Measurements from ENCODE around the gene DBN1. TPM values are rescaled to one million over a fixed set of nuclear protein-coding genes. Genes with fewer than 3 reads are reported as not detected.

Gene DBN1
- total and polyA plus RNA-seq, 9 of the 15 experiments (the other 6 are each of a cell fraction or from before 2014, with no cell fraction given) = 0.25 to 87.2 (median 27.9) TPM

DNA sequence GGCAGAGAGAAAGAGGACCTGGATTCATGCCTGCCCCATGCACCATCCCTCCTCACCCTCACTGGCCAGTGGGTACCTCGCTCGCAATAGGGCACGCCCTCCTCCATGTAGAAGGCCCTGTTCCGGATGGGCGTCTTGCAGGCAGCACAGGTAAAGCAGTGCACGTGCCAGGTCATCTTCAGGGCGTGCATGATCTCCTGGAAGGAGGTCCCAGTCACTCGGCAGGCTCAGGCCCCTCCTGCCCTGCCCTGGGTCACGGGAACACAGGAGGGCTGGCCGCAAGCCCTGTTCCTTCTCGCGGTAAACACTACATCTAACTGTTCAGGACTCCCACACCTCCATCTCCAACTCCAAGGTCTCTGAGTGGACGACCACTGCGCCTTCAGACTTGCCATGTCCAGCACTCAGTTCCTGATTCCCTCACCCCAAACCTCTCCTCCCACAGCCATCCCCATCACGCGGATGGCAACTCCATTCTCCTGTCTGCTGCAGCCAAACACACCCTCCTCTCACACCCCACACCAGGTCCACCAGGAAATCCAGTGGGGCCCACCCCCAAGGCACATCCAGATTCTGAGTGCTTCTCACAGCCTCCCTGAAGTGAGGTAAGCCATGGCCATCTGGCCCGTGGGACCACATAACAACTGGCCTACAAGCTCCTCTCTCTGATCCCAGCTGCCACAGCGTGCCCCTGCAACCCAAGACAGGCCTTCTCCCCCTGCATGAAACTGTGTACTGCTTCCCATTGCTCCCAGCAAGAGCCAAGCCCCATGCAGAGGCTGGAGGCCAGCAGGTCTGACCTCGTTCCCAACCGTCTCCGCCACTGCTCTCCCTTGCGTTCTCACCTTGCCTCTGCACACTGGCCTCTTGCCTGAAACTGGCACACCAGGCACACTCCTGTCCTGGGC is 10.8 kb upstream of the DBN1 start (continued):
- TF ChIP-seq MYNN (IDR thresholded peaks at IDR 0.05) = peak; percentile 9
- TF ChIP-seq MYNN (CRISPR knock-in tag; IDR thresholded peaks at IDR 0.05) = no peak

DNA sequence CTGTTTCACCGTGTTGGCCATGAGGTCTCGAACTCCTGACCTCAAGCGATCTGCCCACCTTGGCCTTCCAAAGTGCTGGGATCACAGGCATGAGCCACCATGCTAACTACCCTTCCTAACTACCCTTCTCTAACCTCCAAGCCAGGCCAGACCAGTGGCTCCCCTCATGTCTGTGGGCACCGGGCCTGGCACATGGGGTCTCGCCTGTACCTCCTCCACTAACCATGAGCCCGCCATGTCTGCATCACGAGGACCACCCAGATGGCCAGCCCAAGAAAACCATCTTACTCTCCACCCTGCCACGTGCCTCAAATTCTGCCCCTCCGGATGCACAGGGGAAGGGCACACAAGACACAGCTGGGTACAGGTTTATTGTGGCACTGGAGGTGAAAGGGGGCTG is 9.6 kb upstream of the DBN1 start:
- Histone ChIP-seq H3K36me3 (ENCODE audit: control insufficient read depth, insufficient read depth, low read length) (peaks cover 51% of the 10 kb centered on the region; the same call in 2 of the 3 replicates), H3K9ac (ENCODE audit: insufficient read depth in 1 of 2, low read depth in 2 of 2, low read length in 2 of 2) (0 out of 4 replicates have a peak overlapping the region, but pooled peaks of 1 of the 2 experiments have one; percentile 1), H3K27ac (ENCODE audit: extremely low read depth, low read depth, low read length) (no peak overlapping the region), H3K79me2 (ENCODE audit: control insufficient read depth, insufficient read depth, low read length) (no peaks in the 10 kb centered on the region), H3K27me3 (ENCODE audit: control insufficient read depth in 2 of 2, insufficient read depth in 2 of 2, low read length in 2 of 2) (no peaks in the 10 kb centered on the region), H3K4me3 (no peak overlapping the region), H4K20me1 (replicated peaks; ENCODE audit: control insufficient read depth, insufficient read depth, low read length) (no peaks in the 10 kb centered on the region), H2AFZ (ENCODE audit: low read depth, low read length) (no peak overlapping the region), H3K9me1 (ENCODE audit: control insufficient read depth, insufficient read depth, low read length) (no peaks in the 10 kb centered on the region), H3K4me2 (ENCODE audit: insufficient read depth, low read length) (no peak overlapping the region), H3K4me1 (replicated peaks in 1 of 2; ENCODE audit: control insufficient read depth in 2 of 2, insufficient read depth in 2 of 2, low read length in 2 of 2) (peaks cover 15 to 35% of the 10 kb centered on the region in 2 experiments), H3K9me3 (replicated peaks; ENCODE audit: control insufficient read depth, insufficient read depth, low read depth, low read length) (no peaks in the 10 kb centered on the region)
- ChIA-PET POLR2A (interaction anchor here (0.6 kb wide), 2 partner anchors 69 to 1171 kb away, joined by 3 read pairs; no protein-coding TSS in a partner anchor), CTCF (ENCODE audit: low intra/inter-chr PET ratio) (interaction anchor here (1.1 kb wide), 1 partner anchor 9 kb away, joined by 4 read pairs; no protein-coding TSS in a partner anchor)
- WGBS (ENCODE audit: insufficient coverage, low coverage, missing lambda C conversion rate) = 97% methylated on average over 9 of the region's 9 CpGs
- no peak for TF ChIP-seq DIDO1 (tag; IDR thresholded peaks at IDR 0.05; ENCODE audit: low read depth)
- no peak for TF ChIP-seq CBFA2T3 (IDR thresholded peaks at IDR 0.05)
- no peak for TF ChIP-seq SOX6 (IDR thresholded peaks at IDR 0.05)
- no peak for TF ChIP-seq MIER1 (IDR thresholded peaks at IDR 0.05; ENCODE audit: low read depth)
- TF ChIP-seq ZNF77 (CRISPR knock-in tag; IDR thresholded peaks at IDR 0.05) = no peak
- TF ChIP-seq, protein P1, sequence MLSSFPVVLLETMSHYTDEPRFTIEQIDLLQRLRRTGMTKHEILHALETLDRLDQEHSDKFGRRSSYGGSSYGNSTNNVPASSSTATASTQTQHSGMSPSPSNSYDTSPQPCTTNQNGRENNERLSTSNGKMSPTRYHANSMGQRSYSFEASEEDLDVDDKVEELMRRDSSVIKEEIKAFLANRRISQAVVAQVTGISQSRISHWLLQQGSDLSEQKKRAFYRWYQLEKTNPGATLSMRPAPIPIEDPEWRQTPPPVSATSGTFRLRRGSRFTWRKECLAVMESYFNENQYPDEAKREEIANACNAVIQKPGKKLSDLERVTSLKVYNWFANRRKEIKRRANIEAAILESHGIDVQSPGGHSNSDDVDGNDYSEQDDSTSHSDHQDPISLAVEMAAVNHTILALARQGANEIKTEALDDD (IDR thresholded peaks at IDR 0.05) = no peak
- TF ChIP-seq, protein P2, sequence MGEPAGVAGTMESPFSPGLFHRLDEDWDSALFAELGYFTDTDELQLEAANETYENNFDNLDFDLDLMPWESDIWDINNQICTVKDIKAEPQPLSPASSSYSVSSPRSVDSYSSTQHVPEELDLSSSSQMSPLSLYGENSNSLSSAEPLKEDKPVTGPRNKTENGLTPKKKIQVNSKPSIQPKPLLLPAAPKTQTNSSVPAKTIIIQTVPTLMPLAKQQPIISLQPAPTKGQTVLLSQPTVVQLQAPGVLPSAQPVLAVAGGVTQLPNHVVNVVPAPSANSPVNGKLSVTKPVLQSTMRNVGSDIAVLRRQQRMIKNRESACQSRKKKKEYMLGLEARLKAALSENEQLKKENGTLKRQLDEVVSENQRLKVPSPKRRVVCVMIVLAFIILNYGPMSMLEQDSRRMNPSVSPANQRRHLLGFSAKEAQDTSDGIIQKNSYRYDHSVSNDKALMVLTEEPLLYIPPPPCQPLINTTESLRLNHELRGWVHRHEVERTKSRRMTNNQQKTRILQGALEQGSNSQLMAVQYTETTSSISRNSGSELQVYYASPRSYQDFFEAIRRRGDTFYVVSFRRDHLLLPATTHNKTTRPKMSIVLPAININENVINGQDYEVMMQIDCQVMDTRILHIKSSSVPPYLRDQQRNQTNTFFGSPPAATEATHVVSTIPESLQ (CRISPR knock-in tag; IDR thresholded peaks at IDR 0.05) = no peak
- DNase-seq (ENCODE audit: extremely low read depth in 1 of 4, low spot score in 3 of 4) = no peak
- FAIRE-seq = no peak
- BruUV-seq (replicated peaks) = no TSS peak
- ATAC-seq = no peak
- intact Hi-C loops (cut with micrococcal nuclease) (no loop called here), in situ Hi-C loops (cut with MboI) (no loop called here)

All from K562 (cell line).